IMR-90 (cell line): ENCODE data around the gene PRMT2. TPM values are rescaled to one million over a fixed set of nuclear protein-coding genes. Genes with fewer than 3 reads are reported as not detected.

ENCODE experiments used
- ATAC-seq: fragments of 200-7000 bp; cut with Tn5 transposase; 2 replicates; pipeline ENCODE4 v1.9.1; 2020; ENCODE audit warnings: low read depth, mild to moderate bottlenecking, moderate library complexity
- BruUV-seq: library from RNA; stranded (reverse); fragments of 400-500 nt; replicated peaks from 2 replicates; lab custom pipeline; 2021; lab: Mats Ljungman, UMichigan
- CTCF ChIA-PET: fragments of 300-600 bp; formaldehyde crosslinking; extraction: SDS; loops from one replicate; lab custom pipeline; 2021; ENCODE audit warnings: antibody characterized with exemption; lab: Yijun Ruan, JAX
- POLR2A ChIA-PET: fragments of 300-600 bp; sonication (Branson Sonifier 250); formaldehyde crosslinking; loops from one replicate; lab custom pipeline; 2022; ENCODE audit warnings: antibody characterized with exemption; ENCODE audit not compliant: unreplicated experiment; lab: Charles Lee
- DNase-seq: peaks from one replicate; pipeline ENCODE4 v3.0.0; 2013
- H2AFZ ChIP-seq: replicated peaks from 2 replicates; pipeline ENCODE3; 2013; ENCODE audit warnings: low read length, mild to moderate bottlenecking; ENCODE audit not compliant: poor library complexity
- H2AK5ac ChIP-seq: 2 replicates; pipeline ENCODE4 v1.6.1; 2013; ENCODE audit warnings: low read depth, low read length, inconsistent platforms
- H2AK9ac ChIP-seq: replicated peaks from 2 replicates; pipeline ENCODE3; 2013; ENCODE audit warnings: mild to moderate bottlenecking, low read depth, low read length, moderate library complexity; ENCODE audit not compliant: poor library complexity
- H2BK120ac ChIP-seq: 2 replicates; pipeline ENCODE4 v1.6.1; 2013; ENCODE audit warnings: low read depth, low read length, inconsistent platforms
- H2BK15ac ChIP-seq: 3 replicates; pipeline ENCODE4 v1.6.1; 2013; ENCODE audit warnings: low read depth, low read length, inconsistent platforms
- H2BK20ac ChIP-seq: 2 replicates; pipeline ENCODE4 v1.6.1; 2013; ENCODE audit warnings: low read depth, mild to moderate bottlenecking, inconsistent platforms, low read length, moderate library complexity
- H2BK5ac ChIP-seq: 2 replicates; pipeline ENCODE4 v1.6.1; 2013; ENCODE audit warnings: mild to moderate bottlenecking, low read depth, low read length, inconsistent platforms; ENCODE audit not compliant: poor library complexity, severe bottlenecking
- H3K14ac ChIP-seq: replicated peaks from 2 replicates; pipeline ENCODE4 v1.6.1; 2013; ENCODE audit warnings: low read depth, low read length, inconsistent platforms
- H3K18ac ChIP-seq: 2 replicates; pipeline ENCODE4 v1.6.1; 2013; ENCODE audit warnings: low read depth, low read length, control low read depth
- H3K23ac ChIP-seq: 2 replicates; pipeline ENCODE4 v1.6.1; 2013; ENCODE audit warnings: low read depth, low read length, inconsistent platforms
- H3K27ac ChIP-seq: 2 replicates; pipeline ENCODE4 v1.5.1; 2013; ENCODE audit warnings: mild to moderate bottlenecking, control low read depth, low read length; ENCODE audit not compliant: insufficient read depth
- H3K27me3 ChIP-seq: 2 replicates; pipeline ENCODE4 v1.6.1; 2013; ENCODE audit warnings: low read length; ENCODE audit not compliant: control insufficient read depth, insufficient read depth
- H3K36me3 ChIP-seq: 2 replicates; pipeline ENCODE4 v1.6.1; 2013; ENCODE audit warnings: low read length, mixed read lengths; ENCODE audit not compliant: control insufficient read depth, insufficient read depth
- H3K4ac ChIP-seq: 2 replicates; pipeline ENCODE4 v1.6.1; 2013; ENCODE audit warnings: low read depth, low read length, inconsistent platforms
- H3K4me1 ChIP-seq: 2 replicates; pipeline ENCODE4 v1.6.1; 2013; ENCODE audit warnings: low read length, mixed read lengths; ENCODE audit not compliant: control insufficient read depth, insufficient read depth
- H3K4me2 ChIP-seq: 2 replicates; pipeline ENCODE4 v1.6.1; 2013; ENCODE audit warnings: low read depth, mild to moderate bottlenecking, control low read depth, low read length, moderate library complexity
- H3K4me3 ChIP-seq: 2 replicates; pipeline ENCODE4 v1.5.1; 2013; ENCODE audit warnings: low read depth, mild to moderate bottlenecking, control low read depth, low read length, moderate library complexity; ENCODE audit not compliant: insufficient read depth
- H3K56ac ChIP-seq: 2 replicates; pipeline ENCODE4 v1.6.1; 2013; ENCODE audit warnings: low read length, inconsistent platforms; ENCODE audit not compliant: insufficient read depth; ENCODE audit errors: extremely low read depth
- H3K79me1 ChIP-seq, 2 experiments: 2 replicates each; pipeline ENCODE4 v1.6.1; 2013; ENCODE audit warnings: low read length in 2 of 2, inconsistent platforms in 1 of 2, low read depth in 1 of 2
- H3K9ac ChIP-seq: 2 replicates; pipeline ENCODE4 v1.6.1; 2013; ENCODE audit warnings: low read depth, low read length, control low read depth
- H3K9me1 ChIP-seq: 2 replicates; pipeline ENCODE4 v1.6.1; 2013; ENCODE audit warnings: low read length, inconsistent platforms; ENCODE audit not compliant: insufficient read depth
- H3K9me3 ChIP-seq: 2 replicates; pipeline ENCODE4 v1.6.1; 2013; ENCODE audit warnings: low read length; ENCODE audit not compliant: control insufficient read depth, insufficient read depth
- H4K20me1 ChIP-seq: 2 replicates; pipeline ENCODE4 v1.6.1; 2013; ENCODE audit warnings: low read length, inconsistent platforms; ENCODE audit not compliant: insufficient read depth
- H4K5ac ChIP-seq: 2 replicates; pipeline ENCODE4 v1.6.1; 2013; ENCODE audit warnings: mild to moderate bottlenecking, low read depth, low read length, control low read depth
- H4K8ac ChIP-seq, 2 experiments: 2 replicates each; pipeline ENCODE4 v1.6.1; 2013; ENCODE audit warnings: low read depth in 2 of 2, low read length in 2 of 2, control low read depth in 1 of 2, inconsistent platforms in 1 of 2
- H4K91ac ChIP-seq: 2 replicates; pipeline ENCODE4 v1.6.1; 2013; ENCODE audit warnings: low read depth, low read length, inconsistent platforms; ENCODE audit not compliant: insufficient read depth
- BHLHE40 ChIP-seq: fragments of 150-350 bp; IDR thresholded peaks from 2 replicates; pipeline ENCODE4 v1.6.1; 2016; ENCODE audit warnings: mild to moderate bottlenecking, low read depth, low read length
- CEBPB ChIP-seq: IDR thresholded peaks from 2 replicates; pipeline ENCODE4 v1.6.1; 2012; ENCODE audit warnings: low read depth, low read length, improper control_type of control experiment
- CHD1 ChIP-seq: IDR thresholded peaks from 2 replicates; pipeline ENCODE4 v1.6.1; 2012; ENCODE audit warnings: low read depth, low read length, improper control_type of control experiment
- ELK1 ChIP-seq: fragments of 150-350 bp; IDR thresholded peaks from 2 replicates; pipeline ENCODE4 v1.6.1; 2016; ENCODE audit warnings: low read depth, mild to moderate bottlenecking, low read length, moderate library complexity, borderline replicate concordance
- FOS ChIP-seq: fragments of 150-350 bp; IDR thresholded peaks from 2 replicates; pipeline ENCODE4 v1.6.1; 2016; ENCODE audit warnings: low read depth, low read length
- MAFK ChIP-seq: IDR thresholded peaks from 2 replicates; pipeline ENCODE4 v1.6.1; 2012; ENCODE audit warnings: low read depth, low read length, improper control_type of control experiment
- MAZ ChIP-seq: IDR thresholded peaks from 2 replicates; pipeline ENCODE4 v1.6.1; 2012; ENCODE audit warnings: low read depth, mild to moderate bottlenecking, low read length, improper control_type of control experiment, moderate library complexity, borderline replicate concordance
- MXI1 ChIP-seq: IDR thresholded peaks from 2 replicates; pipeline ENCODE4 v1.6.1; 2012; ENCODE audit warnings: low read depth, mild to moderate bottlenecking, low read length, moderate library complexity, borderline replicate concordance
- NFE2L2 ChIP-seq: fragments of 150-350 bp; IDR thresholded peaks from 2 replicates; pipeline ENCODE4 v1.6.1; 2016; ENCODE audit warnings: low read depth, mild to moderate bottlenecking, low read length
- POLR2A ChIP-seq: IDR thresholded peaks from 2 replicates; pipeline ENCODE4 v1.6.1; 2012; ENCODE audit warnings: mild to moderate bottlenecking, low read depth, low read length
- RAD21 ChIP-seq: IDR thresholded peaks from 2 replicates; pipeline ENCODE4 v1.6.1; 2012; ENCODE audit warnings: low read length, improper control_type of control experiment
- RCOR1 ChIP-seq: IDR thresholded peaks from 2 replicates; pipeline ENCODE4 v1.6.1; 2012; ENCODE audit warnings: mild to moderate bottlenecking, low read length, improper control_type of control experiment; ENCODE audit not compliant: insufficient replicate concordance
- RFX5 ChIP-seq: IDR thresholded peaks from 2 replicates; pipeline ENCODE4 v1.8.0; 2012; ENCODE audit warnings: low read depth, mild to moderate bottlenecking, low read length, moderate library complexity
- SMC3 ChIP-seq: fragments of 150-350 bp; IDR thresholded peaks from 2 replicates; pipeline ENCODE4 v1.6.1; 2016; ENCODE audit warnings: low read depth, mild to moderate bottlenecking, antibody characterized with exemption, low read length, moderate library complexity
- USF2 ChIP-seq: fragments of 150-350 bp; IDR thresholded peaks from 2 replicates; pipeline ENCODE4 v1.6.1; 2017; ENCODE audit warnings: mild to moderate bottlenecking, antibody characterized with exemption, low read length, low read depth
- WGBS, 2 experiments: methylation state at CpG; one replicate each; pipeline versions ENCODE4 v1.1.5 to v1.1.7; 2013; ENCODE audit warnings: missing lambda C conversion rate in 2 of 2; ENCODE audit not compliant: insufficient read length in 1 of 2; ENCODE audit errors: extremely low coverage in 2 of 2; 5-methylcytosine and 5-hydroxymethylcytosine counted together
- dilution Hi-C: fragments of 300-500 bp; cut with HindIII; formaldehyde crosslinking; loops from one replicate; pipeline ENCODE4 v1.14.3; 2018; ENCODE audit warnings: low sequenced_read_pairs; ENCODE audit not compliant: unreplicated experiment
- in situ Hi-C: fragments of 300-500 bp; cut with MboI; formaldehyde crosslinking; loops from 3 replicates; pipeline ENCODE4 v1.14.3; 2019; ENCODE audit warnings: low sequenced_read_pairs, inconsistent platforms, mixed read lengths
- intact Hi-C: fragments of 100-400 bp; cut with micrococcal nuclease; formaldehyde crosslinking; loops from 2 replicates; pipeline ENCODE4 v1.10.0; 2022
- polyA plus RNA-seq, 3 experiments: library from polyadenylated mRNA; depleted of rRNA; stranded (reverse); fragments of >200 nt; gene quantifications; 2 replicates each; pipeline ENCODE4 v1.2.3, GENCODE V29; 2012; ENCODE audit warnings: low replicate concordance in 1 of 3
- total RNA-seq: library from RNA; depleted of rRNA; stranded (reverse); fragments of >200 nt; gene quantifications from 2 replicates; pipeline ENCODE4 v1.2.3, GENCODE V29; 2012

PRMT2 gene
- total and polyA plus RNA-seq, 2 of the 4 experiments (the other 2 are of a cell fraction) = 126 to 159 TPM

GRCh38 chr21:46627726-46628125, 7.7 kb upstream of the PRMT2 start:
- Histone ChIP-seq H2BK20ac (no peak overlapping the region), H2AFZ (no peak overlapping the region), H3K18ac (no peak overlapping the region), H3K4me3 (no peak overlapping the region), H3K36me3 (no peaks in the 10 kb centered on the region), H3K56ac (no peak overlapping the region), H2AK9ac (no peak overlapping the region), H3K4ac (no peak overlapping the region), H3K9ac (no peak overlapping the region), H4K8ac (no peak overlapping the region), H4K20me1 (no peaks in the 10 kb centered on the region), H3K4me2 (no peak overlapping the region), H3K27ac (no peak overlapping the region), H3K79me1 (no peaks in the 10 kb centered on the region), H2BK120ac (no peak overlapping the region), H2AK5ac (no peak overlapping the region), H3K4me1 (no peaks in the 10 kb centered on the region), H3K9me3 (peaks cover 16% of the 10 kb centered on the region), H4K91ac (no peak overlapping the region), H3K27me3 (peaks cover 6% of the 10 kb centered on the region), H2BK15ac (no peak overlapping the region), H3K9me1 (no peaks in the 10 kb centered on the region; the same call in 1 of the 2 replicates), H2BK5ac (no peak overlapping the region), H3K23ac (no peak overlapping the region), H4K5ac (no peak overlapping the region), H3K14ac (no peak overlapping the region)
- 46% methylated on average over 2 of the region's 4 CpGs; no CpG with 5 or more reads in 1 of the 2 experiments for WGBS, 2 experiments
- no peak for ATAC-seq
- intact Hi-C loops (no loop called here), in situ Hi-C loops (no loop called here), dilution Hi-C loops (no loop called here)
- CTCF ChIA-PET = interaction anchor here (1.3 kb wide), 1 partner anchor 12 kb away, joined by 3 read pairs; no protein-coding TSS in a partner anchor
- no peak for DNase-seq
- no TSS peak for BruUV-seq
- POLR2A ChIA-PET = no interaction called here
- TF ChIP-seq POLR2A = no peak
- no peak for TF ChIP-seq MXI1
- no peak for TF ChIP-seq USF2
- no peak for TF ChIP-seq RFX5
- TF ChIP-seq BHLHE40 = no peak
- no peak for TF ChIP-seq NFE2L2
- no peak for TF ChIP-seq MAZ
- no peak for TF ChIP-seq CHD1
- TF ChIP-seq RAD21 = no peak
- TF ChIP-seq FOS = no peak
- TF ChIP-seq SMC3 = no peak
- TF ChIP-seq RCOR1 = no peak
- no peak for TF ChIP-seq MAFK
- TF ChIP-seq CEBPB = no peak
- no peak for TF ChIP-seq ELK1
